Muscle layer of colon (tissue), 2 donors: ENCODE measurements around the gene CA12.

Experiments
- H3K27ac ChIP-seq: one replicate; pipeline ENCODE4 v1.7.0; 2013; ENCODE audit warnings: low read depth, mild to moderate bottlenecking, low read length, moderate library complexity
- H3K27me3 ChIP-seq, 2 donors: one replicate each; pipeline ENCODE4 v1.7.0; 2013; ENCODE audit warnings: low read length in 2 of 2, mild to moderate bottlenecking in 2 of 2; ENCODE audit not compliant: insufficient read depth in 2 of 2, control insufficient read depth in 1 of 2
- H3K36me3 ChIP-seq: one replicate; pipeline ENCODE4 v1.7.0; 2013; ENCODE audit warnings: mild to moderate bottlenecking, low read length; ENCODE audit not compliant: insufficient read depth
- H3K4me1 ChIP-seq: one replicate; pipeline ENCODE4 v1.7.0; 2013; ENCODE audit warnings: mild to moderate bottlenecking, low read length; ENCODE audit not compliant: insufficient read depth
- H3K4me3 ChIP-seq, 2 donors: one replicate each; pipeline ENCODE4 v1.7.0; 2013; ENCODE audit warnings: low read length in 2 of 2, low read depth in 1 of 2, mild to moderate bottlenecking in 1 of 2, moderate library complexity in 1 of 2
- H3K9ac ChIP-seq: one replicate; pipeline ENCODE4 v1.7.0; 2013; ENCODE audit warnings: low read length
- H3K9me3 ChIP-seq: one replicate; pipeline ENCODE4 v1.7.0; 2013; ENCODE audit warnings: mild to moderate bottlenecking, low read length
- donor health status: abdominal sarcoma.
- donor health status: Adenocarcinoma of cecum.

The CA12 gene

DNA sequence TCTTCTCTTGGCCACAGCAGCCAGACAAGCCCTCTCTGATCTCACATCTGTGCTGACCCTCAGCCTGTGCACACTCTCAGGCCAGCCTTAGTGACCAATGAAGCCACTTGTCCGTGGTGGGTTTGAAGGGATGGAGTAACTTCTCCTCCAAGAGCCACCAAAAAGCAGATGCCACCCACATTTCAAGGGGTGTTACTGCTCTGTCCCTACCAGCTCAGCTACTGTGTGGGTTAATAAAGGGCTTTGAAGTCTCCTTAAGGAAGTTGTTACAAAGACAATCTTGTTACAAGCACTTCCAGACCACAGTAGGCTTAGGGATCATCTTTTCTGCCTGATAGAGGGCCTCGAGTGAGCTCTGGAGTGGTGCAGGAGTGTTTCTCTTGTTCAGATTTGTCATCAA lies 3.3 kb upstream of the CA12 start:
- no peak overlapping the region for H3K4me3 ChIP-seq
- H3K27ac ChIP-seq: no peak overlapping the region
- H3K36me3 ChIP-seq: no peaks in the 10 kb centered on the region
- H3K4me1 ChIP-seq: peaks cover 7% of the 10 kb centered on the region
- no peaks in the 10 kb centered on the region for H3K9me3 ChIP-seq
- H3K9ac ChIP-seq: no peak overlapping the region
- H3K27me3 ChIP-seq: peaks cover 10 to 13% of the 10 kb centered on the region in 2 donors

DNA sequence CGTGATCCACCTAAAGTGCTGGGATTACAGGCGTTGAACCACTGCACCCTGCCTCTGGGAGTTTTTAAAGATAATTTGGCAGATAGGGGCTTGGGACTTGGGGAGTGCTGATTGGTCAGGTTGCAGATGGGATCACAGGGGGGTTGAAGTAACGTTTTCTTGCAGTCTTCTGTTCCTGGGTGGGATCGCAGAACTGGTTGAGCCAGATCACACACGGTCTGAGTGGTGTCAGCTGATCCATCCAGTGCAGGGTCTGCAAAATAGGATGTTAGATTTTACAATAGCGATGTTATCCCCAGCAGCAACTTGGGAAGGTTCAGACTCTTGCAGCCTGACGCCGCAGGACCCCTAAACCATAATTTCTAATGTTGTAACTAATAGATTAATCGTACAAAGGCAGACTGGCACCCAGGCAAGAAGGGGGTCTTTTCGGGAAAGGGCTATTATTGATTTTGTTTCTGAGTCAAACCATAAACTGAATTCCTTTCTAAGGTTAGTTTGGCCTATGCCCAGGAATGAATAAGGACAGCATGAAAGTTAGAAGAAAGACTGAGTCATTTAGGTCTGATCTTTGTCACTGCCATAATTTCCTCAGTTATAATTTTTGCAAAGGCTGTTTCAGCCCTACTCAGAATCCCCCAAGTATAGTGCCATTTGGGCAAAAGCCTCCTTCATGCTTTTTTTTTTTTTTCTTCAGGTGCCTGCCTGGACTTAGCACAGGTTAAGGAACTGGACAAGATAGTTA lies 1.5 kb upstream of the CA12 start:
- Histone ChIP-seq H3K4me3 (no peak overlapping the region), H3K9ac (no peak overlapping the region), H3K27me3 (peaks cover 13 to 27% of the 10 kb centered on the region in 2 donors), H3K4me1 (peaks cover 7% of the 10 kb centered on the region), H3K36me3 (no peaks in the 10 kb centered on the region), H3K9me3 (no peaks in the 10 kb centered on the region), H3K27ac (no peak overlapping the region)

- Histone ChIP-seq H3K27me3 (peaks cover 13 to 31% of the 10 kb centered on the region in 2 donors), H3K36me3 (no peaks in the 10 kb centered on the region), H3K9ac (no peak overlapping the region), H3K4me3 (peak overlapping the region in 1 of 2 donors; percentile 57), H3K27ac (no peak overlapping the region), H3K9me3 (no peaks in the 10 kb centered on the region), H3K4me1 (peaks cover 7% of the 10 kb centered on the region)
Measured at GRCh38 chr15:63380808-63381282, 801 bp downstream of the CA12 start.

DNA sequence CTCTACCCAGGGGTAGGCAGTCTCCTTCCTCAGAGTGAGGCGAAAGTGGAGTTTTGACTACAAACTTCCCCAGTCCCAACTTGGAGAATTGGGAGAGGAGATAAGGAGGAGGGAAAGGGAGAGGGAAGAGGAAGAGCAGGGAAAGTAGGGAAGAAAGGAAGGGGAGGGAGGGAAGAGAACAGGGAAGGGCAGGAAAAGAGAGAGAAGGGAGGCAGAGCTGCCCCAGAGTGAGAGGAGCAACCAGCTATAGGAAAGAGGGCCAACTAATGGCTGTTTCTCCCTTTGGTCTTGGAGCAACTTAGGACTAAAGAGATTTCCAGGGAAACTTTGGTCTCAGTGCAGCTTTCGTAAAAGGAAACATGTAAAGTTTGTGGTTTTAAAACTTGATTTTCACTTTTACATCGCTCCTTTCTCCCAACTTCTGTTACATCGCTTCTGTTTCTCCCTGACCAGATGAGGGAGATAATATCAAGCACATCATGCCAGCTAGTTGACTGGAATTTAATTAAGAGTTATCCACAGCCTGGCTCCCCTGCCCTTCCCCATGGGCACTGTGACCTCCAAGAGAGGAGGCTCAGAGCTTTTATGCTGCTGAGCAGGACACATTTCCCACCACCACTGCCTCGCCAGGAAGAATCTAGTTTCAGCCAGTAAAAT lies 1.4 kb downstream of the CA12 start:
- Histone ChIP-seq H3K9me3 (no peaks in the 10 kb centered on the region), H3K27me3 (peaks cover 13 to 31% of the 10 kb centered on the region in 2 donors), H3K36me3 (no peaks in the 10 kb centered on the region), H3K4me3 (no peak overlapping the region), H3K4me1 (peaks cover 10% of the 10 kb centered on the region), H3K27ac (no peak overlapping the region), H3K9ac (no peak overlapping the region)

GRCh38 chr15:63379492-63380150 lies 2.0 kb downstream of the CA12 start:
- H3K27me3 ChIP-seq: peaks cover 13 to 31% of the 10 kb centered on the region in 2 donors
- peaks cover 15% of the 10 kb centered on the region for H3K4me1 ChIP-seq
- no peak overlapping the region for H3K27ac ChIP-seq
- no peaks in the 10 kb centered on the region for H3K9me3 ChIP-seq
- H3K9ac ChIP-seq: no peak overlapping the region
- no peak overlapping the region for H3K4me3 ChIP-seq
- no peaks in the 10 kb centered on the region for H3K36me3 ChIP-seq

GRCh38 chr15:63378946-63379345 lies 2.7 kb downstream of the CA12 start:
- no peaks in the 10 kb centered on the region for H3K9me3 ChIP-seq
- peaks cover 15% of the 10 kb centered on the region for H3K4me1 ChIP-seq
- H3K27ac ChIP-seq: no peak overlapping the region
- no peak overlapping the region for H3K4me3 ChIP-seq
- H3K9ac ChIP-seq: no peak overlapping the region
- peaks cover 13 to 31% of the 10 kb centered on the region in 2 donors for H3K27me3 ChIP-seq
- H3K36me3 ChIP-seq: no peaks in the 10 kb centered on the region

DNA sequence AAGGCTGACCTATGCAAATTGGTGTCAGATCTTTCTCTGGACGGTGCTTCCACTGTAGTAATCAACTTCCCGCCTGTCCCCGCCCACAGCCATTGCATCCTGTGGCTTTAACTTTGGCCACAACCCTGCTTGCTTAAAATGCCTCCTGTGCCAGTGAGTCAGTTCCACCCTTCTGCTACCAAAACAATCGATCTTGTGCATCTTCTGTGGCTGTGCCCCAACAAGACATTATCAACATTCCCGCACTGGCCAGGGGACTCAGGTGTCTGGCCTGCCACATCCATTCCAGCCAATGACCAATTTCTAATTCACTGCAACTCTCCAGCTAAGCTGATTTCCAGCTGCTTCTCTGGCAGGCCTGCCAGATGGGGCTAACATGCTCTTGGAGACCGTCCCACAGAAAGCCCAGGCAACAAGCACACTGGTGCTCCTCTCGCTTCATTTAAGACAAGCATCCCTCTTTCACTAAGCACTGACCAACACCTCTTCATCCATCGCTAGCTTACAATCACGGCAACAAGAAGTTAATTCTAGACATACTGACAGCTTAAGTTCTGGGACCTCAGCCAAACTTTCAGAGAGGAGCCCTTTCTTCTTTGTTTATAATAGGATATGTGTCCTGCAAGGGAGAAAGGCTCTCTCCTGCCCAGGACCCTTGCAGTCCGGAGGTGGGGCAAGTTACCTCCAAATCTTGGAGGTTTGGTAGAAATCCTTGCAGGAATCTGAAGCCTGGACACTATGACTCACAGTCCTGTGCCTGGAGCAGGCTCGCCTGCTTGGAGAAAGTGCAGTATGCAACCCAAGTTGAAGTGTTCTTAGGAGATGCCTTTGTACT lies 6.7 kb downstream of the CA12 start:
- no peak overlapping the region for H3K9ac ChIP-seq
- H3K27ac ChIP-seq: no peak overlapping the region
- H3K4me1 ChIP-seq: peaks cover 9% of the 10 kb centered on the region
- peaks cover under 1 to 21% of the 10 kb centered on the region in 2 donors for H3K27me3 ChIP-seq
- H3K4me3 ChIP-seq: no peak overlapping the region
- no peaks in the 10 kb centered on the region for H3K9me3 ChIP-seq
- no peaks in the 10 kb centered on the region for H3K36me3 ChIP-seq

GRCh38 chr15:63373866-63374548 lies 7.6 kb downstream of the CA12 start:
- no peak overlapping the region for H3K27ac ChIP-seq

GRCh38 chr15:63373330-63373729 lies 8.3 kb downstream of the CA12 start:
- H3K4me3 ChIP-seq: no peak overlapping the region
- no peak overlapping the region for H3K27ac ChIP-seq
- H3K4me1 ChIP-seq: peaks cover 9% of the 10 kb centered on the region
- H3K27me3 ChIP-seq: peaks cover 0 to 6% of the 10 kb centered on the region in 2 donors
- no peak overlapping the region for H3K9ac ChIP-seq
- H3K9me3 ChIP-seq: no peaks in the 10 kb centered on the region
- no peaks in the 10 kb centered on the region for H3K36me3 ChIP-seq

More at GRCh38 chr15:63373866-63374548, 7.6 kb downstream of the CA12 start:
- Histone ChIP-seq H3K4me1 (peaks cover 9% of the 10 kb centered on the region), H3K9ac (no peak overlapping the region), H3K9me3 (no peaks in the 10 kb centered on the region), H3K4me3 (no peak overlapping the region), H3K27me3 (peaks cover 0 to 12% of the 10 kb centered on the region in 2 donors), H3K36me3 (no peaks in the 10 kb centered on the region)

GRCh38 chr15:63372753-63373152 lies 8.9 kb downstream of the CA12 start:
- Histone ChIP-seq H3K9ac (no peak overlapping the region), H3K9me3 (no peaks in the 10 kb centered on the region), H3K4me3 (no peak overlapping the region), H3K27me3 (no peaks in the 10 kb centered on the region), H3K27ac (no peak overlapping the region), H3K36me3 (no peaks in the 10 kb centered on the region), H3K4me1 (peaks cover 9% of the 10 kb centered on the region)
